HUES64 (cell line): ENCODE measurements around the gene SPATA9.

Experiments
- H3K27ac ChIP-seq: 2 replicates; pipeline ENCODE4 v1.7.0; 2013; ENCODE audit warnings: low read depth, low read length, inconsistent platforms
- H3K27me3 ChIP-seq: 2 replicates; pipeline ENCODE4 v1.6.1; 2013; ENCODE audit warnings: mild to moderate bottlenecking, low read length; ENCODE audit not compliant: insufficient read depth
- H3K36me3 ChIP-seq: 2 replicates; pipeline ENCODE4 v1.6.1; 2013; ENCODE audit warnings: mild to moderate bottlenecking, low read length; ENCODE audit not compliant: insufficient read depth
- H3K4me1 ChIP-seq: 2 replicates; pipeline ENCODE4 v1.6.1; 2013; ENCODE audit warnings: mild to moderate bottlenecking, low read length, moderate library complexity; ENCODE audit not compliant: insufficient read depth
- H3K4me3 ChIP-seq: 2 replicates; pipeline ENCODE4 v1.5.1; 2013; ENCODE audit warnings: mild to moderate bottlenecking, low read length, moderate library complexity
- H3K9ac ChIP-seq: 2 replicates; pipeline ENCODE4 v1.6.1; 2013; ENCODE audit warnings: mild to moderate bottlenecking, low read depth, low read length
- H3K9me3 ChIP-seq: 2 replicates; pipeline ENCODE4 v1.6.1; 2013; ENCODE audit warnings: low read depth, low read length; ENCODE audit not compliant: insufficient read depth
- WGBS: fragments of 150-250, 120-280 bp; methylation state at CpG from one replicate; pipeline ENCODE4 v1.1.7; 2013; ENCODE audit warnings: missing lambda C conversion rate; 5-methylcytosine and 5-hydroxymethylcytosine counted together

Gene SPATA9

GRCh38 chr5:95669985-95670384 lies 12.8 kb downstream of the SPATA9 start:
- WGBS: 96% methylated on average over 5 of the region's 5 CpGs
- Histone ChIP-seq H3K36me3 (no peaks in the 10 kb centered on the region), H3K9ac (no peak overlapping the region), H3K4me1 (no peaks in the 10 kb centered on the region), H3K27ac (no peak overlapping the region), H3K9me3 (no peaks in the 10 kb centered on the region), H3K27me3 (no peaks in the 10 kb centered on the region), H3K4me3 (no peak overlapping the region)

- Histone ChIP-seq H3K4me1 (0 out of 2 replicates have a peak, but pooled peaks cover under 1% of the 10 kb centered on the region), H3K36me3 (no peaks in the 10 kb centered on the region), H3K9me3 (no peaks in the 10 kb centered on the region), H3K9ac (no peak overlapping the region), H3K27ac (no peak overlapping the region), H3K27me3 (no peaks in the 10 kb centered on the region), H3K4me3 (no peak overlapping the region)
- 79% methylated on average over 4 of the region's 4 CpGs for WGBS
Observed at GRCh38 chr5:95669540-95669939, 13.3 kb downstream of the SPATA9 start.

GRCh38 chr5:95668728-95669127 lies 14.1 kb downstream of the SPATA9 start:
- H3K9ac ChIP-seq: no peak overlapping the region
- H3K36me3 ChIP-seq: no peaks in the 10 kb centered on the region
- no peak overlapping the region; the same call in 1 of the 2 replicates for H3K27ac ChIP-seq
- no peaks in the 10 kb centered on the region for H3K9me3 ChIP-seq
- H3K4me1 ChIP-seq: 0 out of 2 replicates have a peak, but pooled peaks cover 6% of the 10 kb centered on the region
- H3K4me3 ChIP-seq: no peak overlapping the region
- 92% methylated on average over 1 of the region's 1 CpG for WGBS
- no peaks in the 10 kb centered on the region for H3K27me3 ChIP-seq

DNA sequence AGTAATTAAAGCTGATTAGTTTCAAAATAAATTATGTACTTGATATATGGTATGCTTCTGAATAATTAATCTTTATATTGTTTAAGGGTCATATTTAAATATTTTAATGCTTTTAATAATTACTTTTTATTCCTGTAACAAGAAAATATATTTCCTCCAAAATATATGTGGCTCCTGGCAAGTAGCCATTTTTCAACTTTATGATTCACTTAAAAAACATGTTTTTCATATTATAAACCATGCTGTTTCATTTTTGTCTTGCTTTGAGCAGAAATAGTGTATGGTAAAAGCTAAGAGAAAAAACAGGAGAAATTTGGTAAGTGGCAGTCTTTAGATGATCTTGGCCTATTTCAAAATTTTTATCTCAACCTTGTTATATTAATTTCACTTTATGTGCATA lies 14.6 kb downstream of the SPATA9 start:
- H3K9me3 ChIP-seq: no peaks in the 10 kb centered on the region
- no peak overlapping the region for H3K4me3 ChIP-seq
- no peaks in the 10 kb centered on the region for H3K27me3 ChIP-seq
- H3K9ac ChIP-seq: no peak overlapping the region
- 0 out of 2 replicates have a peak, but pooled peaks cover 6% of the 10 kb centered on the region for H3K4me1 ChIP-seq
- no peak overlapping the region for H3K27ac ChIP-seq
- no peaks in the 10 kb centered on the region for H3K36me3 ChIP-seq

DNA sequence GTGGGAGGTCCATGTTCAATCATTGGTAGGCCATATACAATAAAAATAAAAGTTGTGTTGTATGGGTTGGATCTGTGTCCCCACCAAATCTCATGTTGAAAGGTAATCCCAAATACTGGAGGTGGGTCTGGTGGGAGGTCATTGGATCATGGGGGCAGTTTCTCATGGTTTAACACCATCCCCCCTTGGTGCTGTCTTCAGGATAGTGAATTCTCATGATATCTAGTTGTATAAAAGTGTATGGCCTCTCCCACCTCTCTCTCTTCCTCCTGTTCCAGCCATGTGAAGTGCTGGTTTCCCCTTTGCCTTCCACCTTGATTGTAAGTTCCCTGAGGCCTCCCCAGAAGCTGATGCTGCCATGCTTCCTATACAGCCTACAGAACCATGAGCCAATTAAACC lies 15.1 kb downstream of the SPATA9 start:
- H3K9ac ChIP-seq: no peak overlapping the region
- H3K27ac ChIP-seq: no peak overlapping the region
- no peaks in the 10 kb centered on the region for H3K36me3 ChIP-seq
- H3K4me1 ChIP-seq: 0 out of 2 replicates have a peak, but pooled peaks cover 6% of the 10 kb centered on the region
- H3K27me3 ChIP-seq: no peaks in the 10 kb centered on the region
- H3K9me3 ChIP-seq: no peaks in the 10 kb centered on the region
- no peak overlapping the region for H3K4me3 ChIP-seq

DNA sequence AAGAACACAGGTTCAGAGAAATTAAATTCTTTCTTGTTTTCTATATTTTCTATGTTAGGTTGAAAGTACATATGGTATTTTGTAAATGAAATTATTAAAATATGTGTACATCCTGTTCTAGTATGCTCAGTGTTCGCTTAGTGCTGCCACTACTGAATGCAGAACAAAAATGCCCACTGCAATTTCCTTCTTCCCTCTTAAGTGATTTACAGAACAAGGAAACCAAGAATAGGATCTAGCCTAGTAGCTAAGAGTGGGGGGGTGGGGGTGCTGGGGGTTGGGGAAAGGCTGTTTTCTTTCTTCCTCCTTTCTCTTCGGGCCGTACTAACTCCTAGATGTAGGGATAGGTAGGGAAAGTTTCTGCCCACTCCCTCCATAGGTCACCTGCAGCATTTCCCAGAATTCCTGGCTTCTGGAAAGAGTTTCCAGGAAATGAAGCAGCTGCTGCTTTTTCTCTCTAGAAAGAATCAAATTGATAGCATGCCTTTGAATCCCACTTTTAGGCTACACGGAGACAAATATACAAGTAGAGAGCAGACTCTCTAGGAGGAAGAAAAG lies 15.7 kb downstream of the SPATA9 start:
- Histone ChIP-seq H3K4me1 (0 out of 2 replicates have a peak, but pooled peaks cover 6% of the 10 kb centered on the region), H3K36me3 (no peaks in the 10 kb centered on the region), H3K27me3 (no peaks in the 10 kb centered on the region), H3K9ac (no peak overlapping the region), H3K4me3 (no peak overlapping the region), H3K9me3 (no peaks in the 10 kb centered on the region), H3K27ac (no peak overlapping the region)
- 91% methylated on average over 2 of the region's 4 CpGs for WGBS

DNA sequence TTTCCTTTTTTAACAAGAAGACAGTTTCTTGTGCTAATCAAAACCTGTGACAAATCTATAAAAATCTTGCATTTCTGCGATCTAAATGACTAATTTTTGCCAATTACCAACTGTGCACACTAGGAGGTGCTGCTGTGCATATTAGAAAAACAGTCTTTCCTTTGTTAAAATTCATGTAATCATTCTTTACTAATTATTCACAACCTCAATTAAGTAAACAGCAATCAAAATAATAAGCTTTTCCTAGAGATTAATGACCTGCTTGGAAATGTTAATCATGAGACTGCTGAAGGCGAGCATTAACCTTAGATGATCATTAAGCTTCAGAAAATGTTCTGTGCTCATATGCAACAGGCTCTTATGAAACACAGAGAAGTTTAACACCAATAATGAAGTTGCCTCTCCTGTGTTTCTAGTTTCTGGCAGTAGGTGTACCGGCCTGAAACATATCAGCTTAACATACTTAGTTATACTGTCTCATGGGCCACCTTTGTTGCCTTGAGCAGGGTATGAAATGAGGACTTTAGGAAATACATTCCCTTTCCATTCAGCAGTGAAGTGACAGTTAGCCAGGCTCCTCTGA lies 18.5 kb downstream of the SPATA9 start:
- H3K4me1 ChIP-seq: peaks cover 12% of the 10 kb centered on the region

DNA sequence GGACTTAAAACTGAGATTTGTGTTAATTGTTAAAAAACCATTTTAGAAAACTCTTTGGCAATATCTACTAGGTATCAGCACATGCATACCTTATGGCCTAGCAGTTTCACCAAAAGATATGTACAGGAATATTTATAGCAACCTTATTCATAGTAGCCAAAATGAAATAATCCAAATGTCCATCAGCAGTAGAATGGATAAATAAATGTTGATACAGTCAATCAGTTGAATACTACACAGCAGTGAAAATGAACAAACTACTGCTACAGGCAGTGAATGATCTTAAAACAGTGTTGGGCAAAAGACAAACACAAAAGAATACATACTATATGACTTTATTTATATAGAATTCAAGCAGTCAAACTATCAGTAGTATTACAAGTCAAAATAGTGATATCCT lies 19.8 kb downstream of the SPATA9 start:
- Histone ChIP-seq H3K27me3 (no peaks in the 10 kb centered on the region), H3K9me3 (no peaks in the 10 kb centered on the region), H3K4me3 (no peak overlapping the region), H3K36me3 (no peaks in the 10 kb centered on the region), H3K4me1 (peaks cover 12% of the 10 kb centered on the region), H3K27ac (no peak overlapping the region), H3K9ac (no peak overlapping the region)

More for the DNA sequence above, 18.5 kb downstream of the SPATA9 start:
- Histone ChIP-seq H3K36me3 (no peaks in the 10 kb centered on the region), H3K27me3 (no peaks in the 10 kb centered on the region), H3K9ac (no peak overlapping the region), H3K4me3 (no peak overlapping the region), H3K27ac (no peak overlapping the region), H3K9me3 (no peaks in the 10 kb centered on the region)
- 50% methylated on average over 3 of the region's 3 CpGs for WGBS

GRCh38 chr5:95660060-95660459 lies 22.7 kb downstream of the SPATA9 start:
- no peak overlapping the region for H3K27ac ChIP-seq
- no peaks in the 10 kb centered on the region for H3K27me3 ChIP-seq
- H3K36me3 ChIP-seq: no peaks in the 10 kb centered on the region
- H3K4me3 ChIP-seq: no peak overlapping the region
- H3K9me3 ChIP-seq: no peaks in the 10 kb centered on the region
- no peak overlapping the region for H3K9ac ChIP-seq
- peaks cover 12% of the 10 kb centered on the region for H3K4me1 ChIP-seq
- 88% methylated on average over 1 of the region's 2 CpGs for WGBS

DNA sequence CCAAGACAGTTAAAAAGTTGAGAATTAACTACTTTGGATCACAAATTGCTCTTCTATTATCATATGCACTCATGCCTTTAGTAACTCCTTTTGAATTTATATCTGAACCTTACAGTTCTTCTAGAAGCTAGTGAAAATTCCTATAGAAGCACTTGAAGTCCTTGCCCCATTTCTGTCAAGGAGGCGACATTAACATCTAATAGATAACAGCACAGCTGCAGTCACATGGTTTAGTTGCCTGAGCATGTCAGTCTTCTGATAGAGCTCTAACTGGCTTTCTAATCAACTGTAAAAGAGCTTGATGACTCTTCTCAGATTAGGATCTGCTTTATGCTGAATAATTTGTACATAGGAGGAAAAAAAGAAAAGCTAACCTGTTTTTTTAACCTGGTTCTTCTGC lies 27.2 kb downstream of the SPATA9 start:
- H3K36me3 ChIP-seq: no peaks in the 10 kb centered on the region
- H3K4me1 ChIP-seq: peaks cover 7% of the 10 kb centered on the region
- no peak overlapping the region for H3K4me3 ChIP-seq
- no peak overlapping the region for H3K9ac ChIP-seq
- no peaks in the 10 kb centered on the region for H3K27me3 ChIP-seq
- no peak overlapping the region for H3K27ac ChIP-seq
- H3K9me3 ChIP-seq: no peaks in the 10 kb centered on the region
- 89% methylated on average over 1 of the region's 1 CpG for WGBS

GRCh38 chr5:95654196-95654595 lies 28.6 kb downstream of the SPATA9 start:
- no peak overlapping the region for H3K27ac ChIP-seq
- H3K4me3 ChIP-seq: no peak overlapping the region
- no peaks in the 10 kb centered on the region for H3K27me3 ChIP-seq
- H3K9me3 ChIP-seq: no peaks in the 10 kb centered on the region
- 100% methylated on average over 1 of the region's 3 CpGs for WGBS
- no peak overlapping the region for H3K9ac ChIP-seq
- no peaks in the 10 kb centered on the region for H3K4me1 ChIP-seq
- H3K36me3 ChIP-seq: no peaks in the 10 kb centered on the region

- Histone ChIP-seq H3K27ac (no peak overlapping the region), H3K4me1 (no peaks in the 10 kb centered on the region), H3K27me3 (no peaks in the 10 kb centered on the region), H3K9ac (no peak overlapping the region), H3K9me3 (no peaks in the 10 kb centered on the region), H3K36me3 (no peaks in the 10 kb centered on the region), H3K4me3 (no peak overlapping the region)
- WGBS: 93% methylated on average over 1 of the region's 1 CpG
Observed at GRCh38 chr5:95652849-95653248, 29.9 kb downstream of the SPATA9 start.
